Activated CD4-positive, alpha-beta T cell treated with anti-CD3 and anti-CD28 coated beads for 36 hours (primary cell): ENCODE measurements around the gene C20orf141. TPM values are rescaled to one million over a fixed set of nuclear protein-coding genes. Genes with fewer than 3 reads are reported as not detected.
A peak's percentile ranks its signal among the peaks of the same experiment; 100 is the strongest.

Source experiments
- ATAC-seq: fragments of 200-7000 bp; cut with Tn5 transposase; one replicate; pipeline ENCODE4 v1.10.0; 2021; ENCODE audit warnings: mild to moderate bottlenecking, moderate library complexity
- CTCF ChIA-PET: fragments of 350-600 bp; sonication (Branson Sonifier 250); formaldehyde crosslinking; loops from one replicate; lab custom pipeline; 2021; ENCODE audit warnings: antibody characterized with exemption; lab: Charles Lee
- POLR2A ChIA-PET: fragments of 350-600 bp; sonication (Branson Sonifier 250); formaldehyde crosslinking; loops from one replicate; lab custom pipeline; 2021; ENCODE audit warnings: antibody characterized with exemption, inconsistent platforms; lab: Charles Lee
- DNase-seq: peaks from one replicate; pipeline ENCODE4 v3.0.0-alpha.2; 2020
- H3K27ac Mint-ChIP-seq: one replicate; pipeline ENCODE4 v1.8.0; 2021; ENCODE audit warnings: mixed read lengths
- H3K27me3 Mint-ChIP-seq: one replicate; pipeline ENCODE4 v1.8.0; 2021; ENCODE audit warnings: mixed read lengths
- H3K36me3 Mint-ChIP-seq: one replicate; pipeline ENCODE4 v1.8.0; 2021; ENCODE audit warnings: low read depth, mixed read lengths
- H3K4me1 Mint-ChIP-seq: one replicate; pipeline ENCODE4 v1.8.0; 2021; ENCODE audit warnings: mixed read lengths
- H3K4me3 Mint-ChIP-seq: one replicate; pipeline ENCODE4 v1.8.0; 2021; ENCODE audit warnings: mild to moderate bottlenecking, moderate library complexity, mixed read lengths
- H3K9me3 Mint-ChIP-seq: one replicate; pipeline ENCODE4 v1.8.0; 2021; ENCODE audit warnings: low read depth, mixed read lengths
- intact Hi-C, 2 experiments: fragments of 100-400 bp; cut with DNase I in 1 of 2; cut with micrococcal nuclease in 1 of 2; formaldehyde crosslinking; loops; one replicate each; pipeline versions ENCODE4 v1.14.2 to v1.15.1; 2022 to 2024; cut with DNase I, micrococcal nuclease
- total RNA-seq, 2 experiments: library from RNA; stranded (reverse); gene quantifications; one replicate each; pipeline ENCODE4 v1.2.3, GENCODE V29; 2021

The C20orf141 gene
- total RNA-seq, 2 experiments from 2014 or later = not detected

- intact Hi-C loops = no loop called here
- peaks cover 2% of the 10 kb centered on the region for H3K9me3 Mint-ChIP-seq
- ChIA-PET CTCF (no interaction called here), POLR2A (no interaction called here)
- H3K4me1 Mint-ChIP-seq = no peaks in the 10 kb centered on the region
- no peak overlapping the region for H3K4me3 Mint-ChIP-seq
- ATAC-seq = no peak
- no peak for DNase-seq
- peaks cover 30% of the 10 kb centered on the region for H3K27me3 Mint-ChIP-seq
- no peak overlapping the region for H3K27ac Mint-ChIP-seq
- no peaks in the 10 kb centered on the region for H3K36me3 Mint-ChIP-seq
Observed at GRCh38 chr20:2814076-2814475, 711 bp upstream of the C20orf141 start.

- ChIA-PET POLR2A (no interaction called here), CTCF (no interaction called here)
- intact Hi-C loops = no loop called here
- Mint-ChIP-seq H3K4me1 (peaks cover 3% of the 10 kb centered on the region), H3K9me3 (peaks cover 2% of the 10 kb centered on the region), H3K27ac (no peak overlapping the region), H3K4me3 (no peak overlapping the region), H3K36me3 (no peaks in the 10 kb centered on the region), H3K27me3 (peaks cover 34% of the 10 kb centered on the region)
- no peak for DNase-seq
- ATAC-seq = no peak
Observed at GRCh38 chr20:2815242-2815900, 584 bp downstream of the C20orf141 start.

GRCh38 chr20:2816030-2816582 lies 1.3 kb downstream of the C20orf141 start, which contains the start of gene TMEM239:
TMEM239 (plus strand) TSS chr20:2816364; CDS start chr20:2816555, 191 bp downstream.
- DNase-seq = no peak
- POLR2A ChIA-PET = no interaction called here
- CTCF ChIA-PET = no interaction called here

GRCh38 chr20:2816583-2817340 lies 2.0 kb downstream of the C20orf141 start:
- Mint-ChIP-seq H3K36me3 (no peaks in the 10 kb centered on the region), H3K4me3 (no peak overlapping the region), H3K9me3 (peaks cover 2% of the 10 kb centered on the region), H3K27me3 (peaks cover 33% of the 10 kb centered on the region), H3K27ac (no peak overlapping the region), H3K4me1 (peaks cover 10% of the 10 kb centered on the region)
- ChIA-PET CTCF (interaction anchor here (0.5 kb wide), 1 partner anchor 34 kb away, joined by 3 read pairs; no protein-coding TSS in a partner anchor), POLR2A (no interaction called here)
- intact Hi-C loops = no loop called here
- ATAC-seq (peak; percentile 78), DNase-seq (peak; percentile 59)

More at GRCh38 chr20:2816030-2816582, 1.3 kb downstream of the C20orf141 start, which contains the start of gene TMEM239:
- Mint-ChIP-seq H3K27me3 (peaks cover 34% of the 10 kb centered on the region), H3K36me3 (no peaks in the 10 kb centered on the region), H3K4me3 (no peak within 1 kb of the TSS), H3K27ac (no peak within 1 kb of the TSS), H3K4me1 (peaks cover 6% of the 10 kb centered on the region), H3K9me3 (peaks cover 2% of the 10 kb centered on the region)
- intact Hi-C loops = no loop called here
- no peak for ATAC-seq

GRCh38 chr20:2817341-2817726 lies 2.5 kb downstream of the C20orf141 start:
- intact Hi-C loops = no loop called here
- Mint-ChIP-seq H3K27ac (no peak overlapping the region), H3K4me1 (peaks cover 15% of the 10 kb centered on the region), H3K27me3 (peaks cover 29% of the 10 kb centered on the region), H3K36me3 (no peaks in the 10 kb centered on the region), H3K9me3 (peaks cover 2% of the 10 kb centered on the region), H3K4me3 (no peak overlapping the region)
- ChIA-PET CTCF (no interaction called here), POLR2A (no interaction called here)
- ATAC-seq (no peak), DNase-seq (no peak)

- ATAC-seq (no peak), DNase-seq (no peak)
- POLR2A ChIA-PET = no interaction called here
- H3K27me3 Mint-ChIP-seq = peaks cover 26% of the 10 kb centered on the region
- CTCF ChIA-PET = interaction anchor here (0.8 kb wide), 1 partner anchor 65 kb away, joined by 3 read pairs; no protein-coding TSS in a partner anchor
- no peak overlapping the region for H3K27ac Mint-ChIP-seq
- intact Hi-C loops = no loop called here
- no peaks in the 10 kb centered on the region for H3K36me3 Mint-ChIP-seq
- H3K9me3 Mint-ChIP-seq = no peaks in the 10 kb centered on the region
- peaks cover 15% of the 10 kb centered on the region for H3K4me1 Mint-ChIP-seq
- H3K4me3 Mint-ChIP-seq = no peak overlapping the region
Observed at GRCh38 chr20:2817891-2818595, 3.3 kb downstream of the C20orf141 start.

- Mint-ChIP-seq H3K36me3 (no peaks in the 10 kb centered on the region), H3K27ac (no peak overlapping the region), H3K9me3 (no peaks in the 10 kb centered on the region), H3K4me3 (no peak overlapping the region), H3K27me3 (peaks cover 23% of the 10 kb centered on the region), H3K4me1 (peaks cover 15% of the 10 kb centered on the region)
- ChIA-PET POLR2A (no interaction called here), CTCF (interaction anchor here (1.5 kb wide), 1 partner anchor 180 kb away, joined by 3 read pairs; no protein-coding TSS in a partner anchor)
- ATAC-seq (no peak), DNase-seq (no peak)
- intact Hi-C loops = no loop called here
Observed at GRCh38 chr20:2820084-2820895, 5.5 kb downstream of the C20orf141 start.

- H3K4me3 Mint-ChIP-seq = no peak overlapping the region
- intact Hi-C loops = no loop called here
- ATAC-seq (peak; percentile 25), DNase-seq (peak; percentile 33)
- no peaks in the 10 kb centered on the region for H3K9me3 Mint-ChIP-seq
- H3K36me3 Mint-ChIP-seq = no peaks in the 10 kb centered on the region
- peaks cover 22% of the 10 kb centered on the region for H3K4me1 Mint-ChIP-seq
- ChIA-PET POLR2A (interaction anchor here (0.6 kb wide), 1 partner anchor 170 kb away, joined by 3 read pairs; no protein-coding TSS in a partner anchor), CTCF (interaction anchor here (0.6 to 1.5 kb wide), 4 partner anchors 13 to 180 kb away, joined by 3 read pairs; no protein-coding TSS in a partner anchor)
- H3K27me3 Mint-ChIP-seq = peaks cover 26% of the 10 kb centered on the region
- H3K27ac Mint-ChIP-seq = no peak overlapping the region
Observed at GRCh38 chr20:2820896-2821869, 6.4 kb downstream of the C20orf141 start.

- CTCF ChIA-PET = interaction anchor here (0.6 to 1.2 kb wide), 3 partner anchors 12 to 41 kb away, joined by 3 read pairs; no protein-coding TSS in a partner anchor
- Mint-ChIP-seq H3K4me1 (peaks cover 28% of the 10 kb centered on the region), H3K9me3 (no peaks in the 10 kb centered on the region), H3K36me3 (no peaks in the 10 kb centered on the region), H3K4me3 (no peak overlapping the region), H3K27ac (no peak overlapping the region), H3K27me3 (peaks cover 26% of the 10 kb centered on the region)
- intact Hi-C loops = no loop called here
- DNase-seq (peak; percentile 50), ATAC-seq (peak; percentile 64)
- POLR2A ChIA-PET = interaction anchor here (0.6 kb wide), 2 partner anchors 10 to 170 kb away, joined by 3 read pairs; no protein-coding TSS in a partner anchor
Observed at GRCh38 chr20:2822073-2822472, 7.3 kb downstream of the C20orf141 start.
